Muscle of leg (tissue), 11 donors: ENCODE results near the gene SSC5D. TPM values are rescaled to one million over a fixed set of nuclear protein-coding genes. Genes with fewer than 3 reads are reported as not detected.

Experiments
- DNase-seq: peaks from one replicate; pipeline ENCODE4 v3.0.0; 2013
- H3K27ac ChIP-seq: one replicate; pipeline ENCODE4 v1.5.1; 2013; ENCODE audit warnings: mild to moderate bottlenecking, low read length, control low read depth
- H3K27me3 ChIP-seq: one replicate; pipeline ENCODE4 v1.6.1; 2013; ENCODE audit warnings: low read length; ENCODE audit not compliant: control insufficient read depth, insufficient read depth
- H3K36me3 ChIP-seq: one replicate; pipeline ENCODE4 v1.6.1; 2013; ENCODE audit warnings: low read length; ENCODE audit not compliant: control insufficient read depth, insufficient read depth
- H3K4me1 ChIP-seq: one replicate; pipeline ENCODE4 v1.6.1; 2013; ENCODE audit warnings: low read length; ENCODE audit not compliant: control insufficient read depth, insufficient read depth
- H3K4me3 ChIP-seq: one replicate; pipeline ENCODE4 v1.5.1; 2013; ENCODE audit warnings: low read length, control low read depth
- H3K9me3 ChIP-seq: replicated peaks from 2 replicates; pipeline ENCODE4 v1.6.1; 2013; ENCODE audit warnings: low read depth, low read length; ENCODE audit not compliant: control insufficient read depth
- WGBS: methylation state at CpG from one replicate; pipeline ENCODE4 v1.1.5; 2013; ENCODE audit warnings: missing lambda C conversion rate; ENCODE audit not compliant: insufficient coverage; 5-methylcytosine and 5-hydroxymethylcytosine counted together
- polyA plus RNA-seq, 8 donors: library from polyadenylated mRNA; unstranded; fragments of 120-200 nt; gene quantifications; one replicate each; pipeline versions ENCODE4 v1.2.1 to v1.2.3, GENCODE V29; 2013; ENCODE audit warnings: inconsistent platforms in 1 of 8, low replicate concordance in 1 of 8; ENCODE audit not compliant: insufficient read length in 8 of 8, insufficient read depth in 1 of 8
- total RNA-seq: library from RNA; stranded (reverse); fragments of 120-200 nt; gene quantifications from one replicate; pipeline ENCODE4 v1.2.4, GENCODE V29; 2013

SSC5D gene
- total and polyA plus RNA-seq, 9 donors = 7.9 to 54.8 (median 23.7) TPM

DNA sequence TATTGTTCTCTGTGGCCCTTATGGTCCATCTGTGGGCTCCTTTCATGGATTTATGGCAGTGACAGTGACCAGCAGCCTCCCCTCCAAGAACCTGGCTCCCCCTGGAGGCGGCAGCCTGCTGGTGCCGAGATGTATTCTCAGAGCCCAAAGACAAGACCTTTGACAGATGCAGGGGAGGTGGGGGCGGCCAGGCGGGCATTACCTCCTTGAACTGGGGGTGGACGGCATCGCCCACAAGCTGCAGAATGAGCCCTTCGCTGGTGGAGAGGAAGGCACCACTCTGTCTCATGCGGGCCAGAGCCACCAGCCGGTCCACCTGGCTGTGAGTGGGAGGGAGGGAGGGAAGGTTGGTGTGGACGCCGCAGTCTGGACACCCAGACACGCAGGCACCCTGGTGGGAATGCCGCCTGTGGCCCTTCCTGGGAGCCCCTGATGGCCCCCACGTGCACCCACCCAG lies 33.4 kb upstream of the SSC5D start:
- DNase-seq = no peak
- Histone ChIP-seq H3K4me1 (peaks cover 21% of the 10 kb centered on the region), H3K36me3 (peaks cover 15% of the 10 kb centered on the region), H3K4me3 (no peak overlapping the region), H3K9me3 (no peaks in the 10 kb centered on the region), H3K27me3 (peaks cover 31% of the 10 kb centered on the region), H3K27ac (no peak overlapping the region)
- 66% methylated on average over 10 of the region's 14 CpGs for WGBS

DNA sequence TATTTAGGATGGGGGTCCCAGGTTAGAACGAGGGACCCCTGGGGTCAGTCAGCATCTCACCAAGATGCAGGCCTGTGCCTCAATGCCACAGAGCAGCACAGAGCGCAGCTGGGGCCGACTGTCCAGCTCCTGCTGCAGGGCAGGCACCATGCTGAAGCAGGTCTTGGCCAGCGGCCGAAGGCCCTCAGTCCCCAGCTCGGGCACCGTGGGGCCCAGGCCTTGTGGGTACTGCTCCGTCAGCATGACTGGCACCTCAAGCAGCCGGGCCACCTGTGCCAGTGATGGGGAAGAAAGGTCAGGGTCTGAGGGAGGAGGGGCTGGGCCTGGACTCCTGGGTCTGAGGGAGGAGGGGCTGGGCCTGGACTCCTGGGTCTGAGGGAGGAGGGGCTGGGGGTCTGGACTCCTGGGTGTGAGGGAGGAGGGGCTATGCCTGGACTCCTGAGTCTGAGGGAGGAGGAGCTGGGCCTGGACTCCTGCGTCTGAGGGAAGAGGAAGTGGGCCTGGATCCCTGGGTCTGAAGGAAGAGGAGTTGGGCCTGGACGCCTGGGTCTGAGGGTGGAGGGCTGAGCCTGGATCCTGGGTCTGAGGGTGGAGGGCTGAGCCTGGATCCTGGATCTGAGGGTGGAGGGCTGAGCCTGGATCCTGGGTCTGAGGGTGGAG lies 32.5 kb upstream of the SSC5D start:
- H3K27me3 ChIP-seq = peaks cover 24% of the 10 kb centered on the region
- WGBS = 94% methylated on average over 11 of the region's 11 CpGs
- H3K36me3 ChIP-seq = peaks cover 15% of the 10 kb centered on the region
- no peaks in the 10 kb centered on the region for H3K9me3 ChIP-seq
- peaks cover 26% of the 10 kb centered on the region for H3K4me1 ChIP-seq
- H3K4me3 ChIP-seq = no peak overlapping the region
- no peak for DNase-seq
- H3K27ac ChIP-seq = no peak overlapping the region

DNA sequence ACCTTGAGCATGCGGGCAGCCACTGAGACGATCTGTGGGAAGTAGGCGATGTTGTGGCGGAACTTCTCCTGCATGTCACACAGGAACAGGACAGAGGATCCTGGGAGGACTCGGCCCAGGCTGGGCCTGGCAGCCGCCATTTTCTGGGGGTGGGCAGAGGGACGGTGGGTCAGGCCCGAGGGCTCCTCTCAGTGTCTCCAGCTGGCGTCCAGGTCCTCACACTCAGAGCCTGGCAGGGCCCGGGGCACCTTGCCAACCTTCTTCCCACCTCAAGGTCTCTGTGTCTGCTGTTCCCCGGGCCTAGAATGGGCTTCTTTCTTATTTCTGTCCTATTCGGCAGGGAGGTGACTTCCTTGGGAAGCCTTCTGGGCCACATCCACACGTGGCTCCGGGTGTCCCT lies 31.9 kb upstream of the SSC5D start:
- 87% methylated on average over 14 of the region's 14 CpGs for WGBS
- DNase-seq = no peak

DNA sequence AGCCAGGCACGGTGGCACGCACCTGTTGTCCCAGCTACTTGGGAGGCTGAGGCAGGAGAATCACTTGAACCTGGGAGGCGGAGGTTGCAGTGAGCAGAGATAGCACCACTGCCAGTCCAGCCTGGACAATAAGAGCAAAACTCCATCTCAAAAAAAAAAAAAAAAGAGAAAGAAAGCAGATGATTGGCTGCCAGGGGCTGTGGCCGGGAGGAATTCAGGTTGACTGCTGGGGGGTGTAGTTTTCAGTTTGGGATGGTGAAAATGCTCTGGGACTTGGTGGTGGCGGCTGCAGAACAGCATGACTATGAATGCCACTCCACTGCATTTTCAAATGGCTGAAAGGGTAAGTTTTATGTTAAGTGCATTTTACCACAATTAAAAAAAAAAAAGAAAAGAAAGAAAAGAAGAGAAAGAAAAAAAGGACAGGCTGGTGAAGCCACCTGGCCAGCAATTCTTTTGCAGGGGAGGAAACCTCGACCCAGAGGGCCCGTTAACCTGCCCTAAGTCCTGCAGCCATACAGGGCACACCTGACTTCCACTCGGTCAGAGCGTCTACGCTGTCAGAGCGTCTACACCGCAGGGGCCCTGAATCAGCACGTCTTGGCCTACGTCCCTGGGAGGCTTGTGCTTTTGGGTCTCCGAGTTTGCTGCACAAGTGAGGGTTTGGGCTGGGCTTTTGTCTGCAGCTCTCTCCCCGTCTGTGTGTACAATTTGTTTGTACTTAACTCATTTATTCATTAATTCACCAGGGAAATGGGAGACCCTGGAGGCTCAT lies 30.4 kb upstream of the SSC5D start:
- Histone ChIP-seq H3K9me3 (no peaks in the 10 kb centered on the region), H3K4me3 (no peak overlapping the region), H3K27me3 (peaks cover 2% of the 10 kb centered on the region), H3K4me1 (peaks cover 25% of the 10 kb centered on the region), H3K36me3 (peaks cover 15% of the 10 kb centered on the region), H3K27ac (no peak overlapping the region)
- WGBS = 47% methylated on average over 6 of the region's 16 CpGs
- DNase-seq = no peak

More for the DNA sequence above, 31.9 kb upstream of the SSC5D start:
- Histone ChIP-seq H3K27ac (no peak overlapping the region), H3K4me3 (no peak overlapping the region), H3K36me3 (peaks cover 15% of the 10 kb centered on the region), H3K4me1 (peaks cover 33% of the 10 kb centered on the region), H3K27me3 (peaks cover 18% of the 10 kb centered on the region), H3K9me3 (no peaks in the 10 kb centered on the region)

DNA sequence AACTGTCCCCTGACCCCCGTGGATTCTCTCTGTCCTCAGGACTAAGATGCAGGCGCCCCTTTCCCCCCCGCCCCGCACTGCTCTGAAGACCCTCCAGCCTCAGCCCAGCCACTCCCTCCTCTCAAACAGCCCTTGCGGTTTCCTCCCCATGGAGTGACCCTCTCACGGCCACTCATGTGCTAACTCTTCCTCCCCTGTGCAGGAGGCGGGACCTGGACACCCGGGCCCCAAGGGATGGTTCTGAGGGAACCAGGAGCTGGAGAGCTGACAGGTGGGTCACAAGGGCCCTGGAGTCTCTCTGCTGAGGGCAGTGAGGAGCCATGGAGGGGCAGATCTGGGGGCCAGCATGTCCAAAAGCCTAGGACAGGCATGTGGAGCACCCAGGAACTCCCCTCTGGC lies 28.7 kb upstream of the SSC5D start:
- no peak for DNase-seq
- Histone ChIP-seq H3K9me3 (no peaks in the 10 kb centered on the region), H3K4me1 (peaks cover 23% of the 10 kb centered on the region), H3K36me3 (peaks cover 13% of the 10 kb centered on the region), H3K4me3 (no peak overlapping the region), H3K27ac (peak overlapping the region; percentile 98), H3K27me3 (no peaks in the 10 kb centered on the region)
- 68% methylated on average over 5 of the region's 8 CpGs for WGBS

DNA sequence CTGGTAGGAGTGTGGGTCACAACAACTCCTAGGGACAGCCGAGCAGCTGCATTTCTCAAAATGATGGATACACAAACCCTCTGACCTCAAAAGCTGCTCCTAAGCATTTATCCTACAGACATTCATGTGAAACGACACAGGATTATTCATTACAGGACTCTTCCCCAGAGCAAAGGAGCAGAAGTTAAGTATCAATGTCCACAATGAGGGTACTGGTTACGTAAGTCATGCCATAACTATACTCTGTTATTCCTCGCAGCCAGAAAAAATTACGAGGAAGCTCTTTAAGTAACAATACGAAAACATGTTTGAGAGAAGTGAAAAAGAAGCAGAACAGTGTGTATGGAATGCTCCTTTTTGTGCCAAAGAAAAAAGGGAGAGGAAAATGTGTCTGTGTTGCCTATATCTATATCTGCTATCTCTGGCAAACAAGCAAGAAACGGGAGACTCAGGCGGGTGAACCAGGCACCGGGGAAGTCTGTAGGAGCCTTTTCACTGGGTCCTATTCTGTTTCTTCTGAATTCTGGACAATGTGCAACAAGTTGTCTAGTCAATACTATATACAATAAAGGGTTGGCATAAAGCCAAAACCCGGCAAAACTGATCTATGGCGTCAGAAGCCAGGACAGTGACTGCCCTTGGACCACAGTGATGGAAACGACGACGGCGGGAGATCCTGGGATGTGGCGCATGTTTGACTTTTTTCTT lies 28.1 kb upstream of the SSC5D start:
- DNase-seq = peak; percentile 77
- no peaks in the 10 kb centered on the region for H3K27me3 ChIP-seq
- peak overlapping the region; percentile 98 for H3K27ac ChIP-seq
- peaks cover 23% of the 10 kb centered on the region for H3K4me1 ChIP-seq
- no peaks in the 10 kb centered on the region for H3K9me3 ChIP-seq
- peak overlapping the region; percentile 85 for H3K4me3 ChIP-seq
- peaks cover 12% of the 10 kb centered on the region for H3K36me3 ChIP-seq
- 45% methylated on average over 4 of the region's 16 CpGs for WGBS

DNA sequence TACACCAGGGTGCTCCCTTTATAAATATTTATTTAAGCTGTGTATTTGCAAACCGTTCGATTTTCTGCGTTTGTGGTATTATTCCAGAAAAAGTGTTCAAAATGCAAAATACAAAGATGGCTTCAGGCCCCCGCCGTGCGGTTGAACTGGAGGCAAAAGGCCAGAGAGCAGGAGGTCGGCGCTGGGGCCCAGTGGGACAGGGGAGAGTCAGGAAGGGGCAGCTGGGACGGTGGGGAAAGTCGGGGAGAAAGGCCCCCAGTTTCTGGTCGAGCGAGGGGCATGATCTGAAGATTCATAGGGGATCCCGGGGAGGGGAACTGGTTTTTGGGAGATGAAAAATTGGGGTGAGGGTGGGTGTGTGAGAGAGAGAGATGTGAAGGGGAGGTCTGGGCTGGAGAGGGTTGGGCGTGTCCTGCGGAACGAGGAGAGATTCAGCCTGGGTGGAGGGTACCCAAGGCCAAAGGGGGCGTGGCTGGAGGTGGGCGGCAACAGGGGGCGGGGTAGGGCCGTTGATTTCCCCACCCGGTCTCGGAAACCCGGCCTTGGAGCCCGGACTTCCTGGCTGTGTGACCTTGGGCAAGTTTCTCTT lies 27.5 kb upstream of the SSC5D start:
- Histone ChIP-seq H3K4me1 (peaks cover 23% of the 10 kb centered on the region), H3K36me3 (peaks cover 5% of the 10 kb centered on the region), H3K4me3 (peak overlapping the region; percentile 85), H3K9me3 (no peaks in the 10 kb centered on the region), H3K27ac (peak overlapping the region; percentile 98), H3K27me3 (no peaks in the 10 kb centered on the region)
- peak; percentile 95 for DNase-seq
- WGBS = 4% methylated on average over 19 of the region's 24 CpGs

DNA sequence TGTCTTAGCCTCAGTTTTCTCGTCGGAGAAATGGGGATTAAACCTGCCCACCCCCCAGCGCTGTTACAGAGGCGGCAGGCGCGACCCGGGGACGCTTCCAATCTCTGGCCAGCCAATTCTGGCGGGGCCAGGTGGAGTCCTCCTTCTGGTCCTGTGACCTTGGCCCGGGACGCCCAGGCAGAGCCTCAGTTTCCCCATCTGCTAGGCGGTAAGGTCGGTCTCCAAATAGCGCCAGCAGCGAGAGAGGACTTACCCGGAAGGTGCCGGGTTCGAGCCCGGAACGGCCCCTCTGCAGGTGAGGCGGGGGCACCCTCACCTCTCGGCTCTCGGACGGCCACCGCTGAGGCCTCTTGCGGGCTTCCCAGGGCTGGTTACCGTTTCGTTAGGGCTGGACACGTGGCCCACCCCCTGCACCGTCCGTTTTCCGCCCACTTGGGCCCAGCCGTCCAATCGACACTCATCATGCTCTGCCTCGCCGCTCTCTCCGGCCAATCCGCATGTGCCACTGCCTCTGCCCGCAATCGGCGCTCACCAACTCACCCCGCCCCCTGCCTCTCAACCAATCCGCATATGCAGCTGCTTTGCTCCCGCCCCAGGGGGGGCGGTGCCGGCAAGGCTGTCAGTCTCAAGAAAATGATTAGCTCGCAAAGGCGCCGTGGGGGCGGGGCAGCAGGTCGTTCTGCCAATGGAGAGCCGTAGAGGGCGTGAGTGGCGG lies 26.8 kb upstream of the SSC5D start, which contains the start of gene ISOC2:
Gene ISOC2, minus strand, starts transcription at position 384 of the 715 bp plus-strand sequence. CDS start 5,156 bp downstream, outside the sequence.
- Histone ChIP-seq H3K27ac (peak within 1 kb of the TSS; percentile 98), H3K36me3 (peaks cover under 1% of the 10 kb centered on the region), H3K27me3 (no peaks in the 10 kb centered on the region), H3K4me1 (peaks cover 23% of the 10 kb centered on the region), H3K4me3 (peak within 1 kb of the TSS; percentile 85), H3K9me3 (no peaks in the 10 kb centered on the region)
- under 1% methylated on average over 54 of the region's 54 CpGs for WGBS
- peak; percentile 100 for DNase-seq

DNA sequence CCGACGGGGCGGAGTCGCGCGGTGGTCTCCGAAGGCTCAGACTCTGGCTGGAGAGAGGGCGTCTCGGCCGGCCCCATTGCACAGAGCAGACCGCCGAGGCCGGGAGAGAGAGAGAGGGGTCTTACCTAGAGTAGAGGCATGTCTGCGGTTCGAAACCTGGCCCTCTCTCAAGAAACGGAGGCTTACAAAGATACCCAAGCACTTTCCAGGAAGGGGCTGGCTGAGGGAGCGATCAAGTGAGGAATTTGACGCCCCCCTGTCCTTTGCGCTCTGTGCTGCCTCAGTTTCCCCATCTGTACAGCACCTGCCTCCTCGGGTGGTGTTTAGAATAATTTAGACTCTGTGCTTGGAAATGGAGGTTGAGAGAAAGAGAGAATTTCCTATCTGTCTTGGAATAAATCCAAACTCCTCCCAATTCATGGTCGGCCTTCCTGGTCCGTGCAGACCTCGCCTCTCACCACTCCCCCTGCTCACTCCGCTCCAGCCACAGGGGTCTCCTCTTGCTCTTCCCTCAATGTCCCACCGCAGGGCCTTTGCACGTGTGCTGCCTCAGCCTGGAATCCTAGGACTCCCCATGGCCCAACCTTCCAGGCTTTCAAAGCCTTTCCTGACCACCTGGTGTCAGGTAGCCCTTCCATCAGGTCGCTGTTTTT lies 26.1 kb upstream of the SSC5D start:
- Histone ChIP-seq H3K36me3 (no peaks in the 10 kb centered on the region), H3K27ac (peak overlapping the region; percentile 69), H3K9me3 (no peaks in the 10 kb centered on the region), H3K4me1 (peaks cover 23% of the 10 kb centered on the region), H3K27me3 (no peaks in the 10 kb centered on the region), H3K4me3 (peak overlapping the region; percentile 33)
- WGBS = 11% methylated on average over 18 of the region's 27 CpGs
- peak; percentile 75 for DNase-seq
